Measurements from ENCODE around the gene PNPLA5.

Gene PNPLA5

GRCh38 chr22:43848366-43849171, 43.2 kb downstream of the PNPLA5 start:
- Histone ChIP-seq H3K4me1 (peaks cover 21 to 46% (median 36%) of the 10 kb centered on the region in 10 experiments), H3K4me2 (0 out of 22 replicates have a peak overlapping the region, but pooled peaks of 1 of the 11 experiments have one; percentile 6), H3K4me3 (no peak overlapping the region), H3K27ac (no peak overlapping the region), H4K20me1 (no peaks in the 10 kb centered on the region), H3K9me3 (replicated peaks in 1 of 11) (no peaks in the 10 kb centered on the region), H3K27me3 (no peaks in the 10 kb centered on the region), H3K9ac (no peak overlapping the region), H3K36me3 (no peaks in the 10 kb centered on the region)
- no peak for TF ChIP-seq Cebpa-rat (IDR thresholded peaks at IDR 0.05)

- no peak overlapping the region for H3K4me2 ChIP-seq
- H3K4me3 ChIP-seq: no peak overlapping the region
- H3K4me1 ChIP-seq: peaks cover 12 to 44% (median 35%) of the 10 kb centered on the region in 10 experiments
- H3K27ac ChIP-seq: no peak overlapping the region
- no peak overlapping the region for H3K9ac ChIP-seq
- H4K20me1 ChIP-seq: no peaks in the 10 kb centered on the region
- no peak for TF ChIP-seq Cebpa-rat (IDR thresholded peaks at IDR 0.05)
- no peaks in the 10 kb centered on the region for H3K9me3 ChIP-seq (replicated peaks in 1 of 11)
- no peaks in the 10 kb centered on the region for H3K27me3 ChIP-seq
- H3K36me3 ChIP-seq: no peaks in the 10 kb centered on the region
These were observed 44.2 kb downstream of the PNPLA5 start for GRCh38 chr22:43847376-43848289.

GRCh38 chr22:43846966-43847365, 44.8 kb downstream of the PNPLA5 start:
- Histone ChIP-seq H3K27ac (no peak overlapping the region), H4K20me1 (no peaks in the 10 kb centered on the region), H3K27me3 (no peaks in the 10 kb centered on the region), H3K4me2 (no peak overlapping the region), H3K4me1 (peaks cover 5 to 40% (median 33%) of the 10 kb centered on the region in 10 experiments), H3K9me3 (replicated peaks in 1 of 11) (no peaks in the 10 kb centered on the region), H3K36me3 (no peaks in the 10 kb centered on the region), H3K9ac (no peak overlapping the region), H3K4me3 (no peak overlapping the region)
- TF ChIP-seq Cebpa-rat (IDR thresholded peaks at IDR 0.05): no peak

- no peak overlapping the region for H3K27ac ChIP-seq
- no peaks in the 10 kb centered on the region for H3K27me3 ChIP-seq
- H3K9ac ChIP-seq: no peak overlapping the region
These were observed 45.8 kb downstream of the PNPLA5 start for GRCh38 chr22:43845981-43846380.

GRCh38 chr22:43844560-43845545, 47.0 kb downstream of the PNPLA5 start:
- Histone ChIP-seq H4K20me1 (no peaks in the 10 kb centered on the region), H3K4me3 (no peak overlapping the region), H3K9me3 (replicated peaks in 1 of 11) (no peaks in the 10 kb centered on the region), H3K27me3 (no peaks in the 10 kb centered on the region), H3K36me3 (no peaks in the 10 kb centered on the region), H3K9ac (no peak overlapping the region; a peak in 1 of 22 replicates), H3K4me2 (peak overlapping the region in 8 of 11 experiments; percentile 13 to 81 (median 65); a peak in 11 of 22 replicates), H3K27ac (no peak overlapping the region), H3K4me1 (peaks cover 0 to 54% (median 40%) of the 10 kb centered on the region in 10 experiments; a peak in 17 of 20 replicates)
- no peak for TF ChIP-seq Cebpa-rat (IDR thresholded peaks at IDR 0.05)

More at GRCh38 chr22:43845981-43846380, 45.8 kb downstream of the PNPLA5 start:
- Histone ChIP-seq H3K36me3 (no peaks in the 10 kb centered on the region), H3K9me3 (replicated peaks in 1 of 11) (no peaks in the 10 kb centered on the region), H3K4me3 (no peak overlapping the region), H3K4me1 (peaks cover 0 to 43% (median 35%) of the 10 kb centered on the region in 10 experiments; a peak in 17 of 20 replicates), H3K4me2 (no peak overlapping the region), H4K20me1 (no peaks in the 10 kb centered on the region)
- no peak for TF ChIP-seq Cebpa-rat (IDR thresholded peaks at IDR 0.05)

GRCh38 chr22:43843783-43844530, 47.9 kb downstream of the PNPLA5 start:
- Histone ChIP-seq H3K27me3 (no peaks in the 10 kb centered on the region), H4K20me1 (no peaks in the 10 kb centered on the region), H3K9me3 (replicated peaks in 1 of 11) (no peaks in the 10 kb centered on the region), H3K4me3 (no peak overlapping the region), H3K9ac (peak overlapping the region in 2 of 11 experiments; percentile 29 to 37; a peak in 3 of 22 replicates), H3K27ac (no peak overlapping the region), H3K36me3 (no peaks in the 10 kb centered on the region), H3K4me2 (peak overlapping the region in 8 of 11 experiments; percentile 13 to 81 (median 65); a peak in 15 of 22 replicates), H3K4me1 (peaks cover 0 to 58% (median 43%) of the 10 kb centered on the region in 10 experiments; a peak in 17 of 20 replicates)
- TF ChIP-seq Cebpa-rat (IDR thresholded peaks at IDR 0.05): no peak

GRCh38 chr22:43841742-43842141, 50.1 kb downstream of the PNPLA5 start:
- H3K4me3 ChIP-seq: no peak overlapping the region

More at GRCh38 chr22:43841742-43842141, 50.1 kb downstream of the PNPLA5 start:
- Histone ChIP-seq H3K27ac (no peak overlapping the region), H3K4me2 (peak overlapping the region in 9 of 11 experiments; percentile 7 to 67 (median 52); a peak in 15 of 22 replicates), H3K9me3 (replicated peaks in 1 of 11) (no peaks in the 10 kb centered on the region), H3K4me1 (peaks cover 0 to 68% (median 52%) of the 10 kb centered on the region in 10 experiments; a peak in 17 of 20 replicates), H3K36me3 (no peaks in the 10 kb centered on the region), H4K20me1 (peaks cover 0 to 8% (median 0%) of the 10 kb centered on the region in 11 experiments; a peak in 2 of 22 replicates), H3K27me3 (no peaks in the 10 kb centered on the region), H3K9ac (peak overlapping the region in 1 of 11 experiments; percentile 14; a peak in 2 of 22 replicates)
- no peak for TF ChIP-seq Cebpa-rat (IDR thresholded peaks at IDR 0.05)

All from BLaER1 treated with 17β-estradiol and CSF1 and Interleukin-3, amounts not matched to agents 10 nM and 100 nM (cell line).